A549 (cell line): ENCODE results near the gene CEMIP2. TPM values are rescaled to one million over a fixed set of nuclear protein-coding genes. Genes with fewer than 3 reads are reported as not detected.

Experiments used
- ATOH8 ChIP-seq: fragments of 250-450 bp; sonication (Bioruptor Pico); IDR thresholded peaks from 2 replicates; pipeline ENCODE4 v1.5.0; 2020; ENCODE audit warnings: low read depth, mild to moderate bottlenecking, moderate library complexity
- CHD2 ChIP-seq: fragments of 150-350 bp; IDR thresholded peaks from 2 replicates; pipeline ENCODE4 v1.6.1; 2014; ENCODE audit warnings: low read length; ENCODE audit not compliant: partially characterized antibody
- CHD4 ChIP-seq: fragments of 200-600 bp; sonication (generic); IDR thresholded peaks from 2 replicates; pipeline ENCODE4 v1.6.1; 2016; ENCODE audit warnings: antibody characterized with exemption, mild to moderate bottlenecking, borderline replicate concordance
- EHF ChIP-seq: fragments of 250-450 bp; sonication (Bioruptor Pico); IDR thresholded peaks from 2 replicates; pipeline ENCODE4 v1.5.0; 2020; ENCODE audit warnings: mild to moderate bottlenecking
- EHMT2 ChIP-seq: fragments of 200-600 bp; sonication (generic); IDR thresholded peaks from 2 replicates; pipeline ENCODE4 v1.6.1; 2016; ENCODE audit warnings: antibody characterized with exemption, low read depth, mild to moderate bottlenecking, moderate library complexity
- ELK1 ChIP-seq: fragments of 150-350 bp; IDR thresholded peaks from 2 replicates; pipeline ENCODE4 v1.6.1; 2014; ENCODE audit warnings: low read depth, mild to moderate bottlenecking, low read length
- ESRRA ChIP-seq: fragments of 150-350 bp; IDR thresholded peaks from 2 replicates; pipeline ENCODE4 v1.6.1; 2014; ENCODE audit warnings: mild to moderate bottlenecking, low read length, borderline replicate concordance
- FOSB ChIP-seq: fragments of 250-450 bp; sonication (Bioruptor Pico); IDR thresholded peaks from 2 replicates; pipeline ENCODE4 v1.5.0; 2020; ENCODE audit warnings: mild to moderate bottlenecking, moderate library complexity
- FOSL2 ChIP-seq, 2 experiments: fragments of 450-650 bp in 1 of 2; fragments of >200 bp in 1 of 2; sonication (Bioruptor Twin) in 1 of 2; formaldehyde crosslinking; IDR thresholded peaks; 2 replicates each; pipeline versions ENCODE4 v1.5.0 to v1.6.1; 2016 to 2020; ENCODE audit warnings: mild to moderate bottlenecking in 1 of 2, moderate library complexity in 1 of 2
- FOXS1 ChIP-seq: fragments of 250-450 bp; sonication (Bioruptor Pico); IDR thresholded peaks from 2 replicates; pipeline ENCODE4 v1.5.0; 2020; ENCODE audit warnings: mild to moderate bottlenecking, moderate library complexity
- GATA3 ChIP-seq: IDR thresholded peaks from 2 replicates; pipeline ENCODE4 v1.6.1; 2012; ENCODE audit warnings: borderline replicate concordance
- HDAC2 ChIP-seq: fragments of 200-600 bp; sonication (generic); IDR thresholded peaks from 2 replicates; pipeline ENCODE4 v1.6.1; 2016
- HES2 ChIP-seq: fragments of >200 bp; sonication (Bioruptor Twin); formaldehyde crosslinking; IDR thresholded peaks from 2 replicates; pipeline ENCODE4 v1.6.1; 2016
- HMGXB4 ChIP-seq: fragments of 250-450 bp; sonication (Bioruptor Pico); IDR thresholded peaks from 2 replicates; pipeline ENCODE4 v1.5.0; 2021; ENCODE audit warnings: mild to moderate bottlenecking, moderate library complexity, borderline replicate concordance
- HOXB13 ChIP-seq: fragments of 250-450 bp; sonication (Bioruptor Pico); IDR thresholded peaks from 2 replicates; pipeline ENCODE4 v1.5.0; 2020; ENCODE audit warnings: low read depth, mild to moderate bottlenecking, moderate library complexity
- HOXB5 ChIP-seq: fragments of 250-450 bp; sonication (Bioruptor Pico); IDR thresholded peaks from 2 replicates; pipeline ENCODE4 v1.5.0; 2020; ENCODE audit warnings: mild to moderate bottlenecking, moderate library complexity
- JUN ChIP-seq, 2 experiments: fragments of >200 bp; sonication (Bioruptor Twin); formaldehyde crosslinking; IDR thresholded peaks; 2 replicates in 1 of 2; 3 replicates in 1 of 2; pipeline ENCODE4 v1.6.1; 2016 to 2017
- JUNB ChIP-seq: fragments of >200 bp; sonication (Bioruptor Twin); formaldehyde crosslinking; IDR thresholded peaks from 2 replicates; pipeline ENCODE4 v1.6.1; 2016
- MAX ChIP-seq: IDR thresholded peaks from 2 replicates; pipeline ENCODE4 v1.6.1; 2012
- MAZ ChIP-seq: fragments of 150-350 bp; IDR thresholded peaks from 2 replicates; pipeline ENCODE4 v1.6.1; 2014; ENCODE audit warnings: antibody characterized with exemption, low read depth, low read length, borderline replicate concordance
- MYC ChIP-seq: IDR thresholded peaks from 2 replicates; pipeline ENCODE4 v1.6.1; 2012; ENCODE audit warnings: mild to moderate bottlenecking, inconsistent platforms, low read length, improper control_type of control experiment, borderline replicate concordance
- NR3C1 ChIP-seq: fragments of >200 bp; sonication (Bioruptor Twin); formaldehyde crosslinking; IDR thresholded peaks from 3 replicates; pipeline ENCODE4 v1.6.1; 2017
- PHF8 ChIP-seq: fragments of 200-600 bp; sonication (generic); IDR thresholded peaks from 2 replicates; pipeline ENCODE4 v1.6.1; 2016; ENCODE audit warnings: low read depth, mild to moderate bottlenecking, antibody characterized with exemption, moderate library complexity, borderline replicate concordance
- POLR2A ChIP-seq: IDR thresholded peaks from 2 replicates; pipeline ENCODE4 v1.6.1; 2012; ENCODE audit warnings: mild to moderate bottlenecking, low read length
- POLR2AphosphoS2 ChIP-seq: conservative IDR thresholded peaks from 2 replicates; pipeline ENCODE4 v1.6.1; 2012; ENCODE audit warnings: low read length, improper control_type of control experiment, inconsistent platforms
- RAD21 ChIP-seq, 2 experiments: fragments of >200 bp in 1 of 2; sonication (Bioruptor Twin) in 1 of 2; formaldehyde crosslinking in 1 of 2; IDR thresholded peaks in 1 of 2; conservative IDR thresholded peaks in 1 of 2; 2 replicates in 1 of 2; 3 replicates in 1 of 2; pipeline ENCODE4 v1.6.1; 2012 to 2018; ENCODE audit warnings: inconsistent platforms in 1 of 2
- RARB ChIP-seq: fragments of 250-450 bp; sonication (Bioruptor Pico); IDR thresholded peaks from 2 replicates; pipeline ENCODE4 v1.8.0; 2021; ENCODE audit warnings: mild to moderate bottlenecking, moderate library complexity
- REST ChIP-seq: fragments of 200-600 bp; sonication (generic); IDR thresholded peaks from 2 replicates; pipeline ENCODE4 v1.6.1; 2016; ENCODE audit warnings: antibody characterized with exemption, mild to moderate bottlenecking, moderate library complexity
- SREBF2 ChIP-seq: fragments of 450-650 bp; IDR thresholded peaks from 2 replicates; pipeline ENCODE4 v1.6.1; 2014; ENCODE audit warnings: mild to moderate bottlenecking, moderate library complexity
- TFCP2L1 ChIP-seq: fragments of 250-450 bp; sonication (Bioruptor Pico); IDR thresholded peaks from 2 replicates; pipeline ENCODE4 v1.5.0; 2021; ENCODE audit warnings: mild to moderate bottlenecking
- USF2 ChIP-seq: fragments of 450-650 bp; IDR thresholded peaks from 2 replicates; pipeline ENCODE4 v1.6.1; 2014; ENCODE audit warnings: antibody characterized with exemption
- ZC3H11A ChIP-seq: fragments of 450-650 bp; IDR thresholded peaks from 2 replicates; pipeline ENCODE4 v1.6.1; 2014; ENCODE audit warnings: antibody characterized with exemption, mild to moderate bottlenecking
- ZNF302 ChIP-seq: fragments of 250-450 bp; sonication (Bioruptor Pico); IDR thresholded peaks from 2 replicates; pipeline ENCODE4 v1.9.0; 2021; ENCODE audit warnings: inconsistent platforms, mild to moderate bottlenecking, moderate library complexity
- ZSCAN20 ChIP-seq: fragments of 250-450 bp; sonication (Bioruptor Pico); IDR thresholded peaks from 2 replicates; pipeline ENCODE4 v1.8.0; 2022; ENCODE audit warnings: mild to moderate bottlenecking, moderate library complexity
- polyA plus RNA-seq, 4 experiments: library from polyadenylated mRNA; depleted of rRNA in 3 of 4; stranded (reverse); fragments of >200 nt; fragmentation: RNase III in 1 of 4; extraction: RNeasy Plus Mini Kit Qiagen cat#74134 plus additional on column Dnase treatment in 1 of 4; gene quantifications; 2 replicates in 3 of 4; 3 replicates in 1 of 4; pipeline ENCODE4 v1.2.3, GENCODE V29; 2011 to 2017

Gene CEMIP2
- polyA plus RNA-seq, 2 of the 4 experiments (the other 2 are of a cell fraction), result 146 to 161 TPM

GRCh38 chr9:71741926-71742648 lies 26.2 kb downstream of the CEMIP2 start (continued):
- no peak for TF ChIP-seq HMGXB4 (CRISPR knock-in tag)
- TF ChIP-seq JUN (IDR thresholded peaks at IDR 0.05), result peak; percentile 70 to 90; a peak in 3 of 5 replicates
- no peak for TF ChIP-seq TFCP2L1 (CRISPR knock-in tag)
- no peak for TF ChIP-seq MAZ
- TF ChIP-seq REST, result no peak
- TF ChIP-seq USF2, result no peak
- no peak for TF ChIP-seq RARB (CRISPR knock-in tag)
- no peak for TF ChIP-seq ZSCAN20 (CRISPR knock-in tag)
- TF ChIP-seq POLR2A, result no peak
- no peak for TF ChIP-seq SREBF2
- TF ChIP-seq NR3C1, result no peak
- TF ChIP-seq PHF8, result no peak
- no peak for TF ChIP-seq HDAC2
- peak in 1 of 2 experiments; percentile 43; a peak in 2 of 5 replicates for TF ChIP-seq RAD21 (conservative IDR thresholded peaks at IDR 0.05 in 1 of 2, IDR thresholded peaks at IDR 0.05 in 1 of 2)
- TF ChIP-seq HOXB5, result no peak
- no peak for TF ChIP-seq MYC
- no peak for TF ChIP-seq EHF (CRISPR knock-in tag)
- peak; percentile 91 for TF ChIP-seq GATA3
- TF ChIP-seq CHD4, result no peak
- TF ChIP-seq ZNF302 (CRISPR knock-in tag), result no peak
- TF ChIP-seq FOSB (CRISPR knock-in tag), result no peak
- TF ChIP-seq MAX, result 0 out of 2 replicates have a peak, but pooled peaks have one; percentile 46
- TF ChIP-seq ESRRA, result no peak
- peak; percentile 78 for TF ChIP-seq JUNB
- TF ChIP-seq FOSL2 (IDR thresholded peaks at IDR 0.05), result no peak
- 0 out of 2 replicates have a peak, but pooled peaks have one; percentile 11 for TF ChIP-seq FOSL2 (CRISPR knock-in tag; IDR thresholded peaks at IDR 0.05)
- no peak for TF ChIP-seq CHD2
- TF ChIP-seq FOXS1 (CRISPR knock-in tag), result no peak
- no peak for TF ChIP-seq ATOH8 (CRISPR knock-in tag)
- TF ChIP-seq POLR2AphosphoS2, result no peak
- TF ChIP-seq ZC3H11A, result no peak
- TF ChIP-seq ELK1, result no peak
- no peak for TF ChIP-seq EHMT2
- no peak for TF ChIP-seq HES2
- no peak for TF ChIP-seq HOXB13 (CRISPR knock-in tag)
